Stimulated activated effector memory CD8-positive, alpha-beta T cell treated with anti-CD3 and anti-CD28 coated beads, Interleukin-12 subunit alpha, Interleukin-12 subunit beta, amount 100 ng/mL, for 72 hours (primary cell): ENCODE measurements around the gene TMEM238L.

Experiments
- ATAC-seq: fragments of 150-1000 bp; cut with Tn5 transposase; 2 replicates; pipeline ENCODE4 v1.10.0; 2021
- DNase-seq, 2 donors: peaks; one replicate each; pipeline ENCODE4 v3.0.0; 2021 to 2022; ENCODE audit warnings: low spot score in 2 of 2
- H3K27ac Mint-ChIP-seq: one replicate; pipeline ENCODE4 v1.8.0; 2022; ENCODE audit warnings: mild to moderate bottlenecking, mixed read lengths
- H3K36me3 Mint-ChIP-seq: one replicate; pipeline ENCODE4 v1.8.0; 2022; ENCODE audit warnings: mild to moderate bottlenecking, mixed read lengths
- H3K4me1 Mint-ChIP-seq: one replicate; pipeline ENCODE4 v1.8.0; 2022; ENCODE audit warnings: mixed read lengths
- H3K4me3 Mint-ChIP-seq: one replicate; pipeline ENCODE4 v1.8.0; 2022; ENCODE audit warnings: mild to moderate bottlenecking, mixed read lengths
- H3K9me3 Mint-ChIP-seq: one replicate; pipeline ENCODE4 v1.8.0; 2022; ENCODE audit warnings: mixed read lengths

Gene TMEM238L

DNA sequence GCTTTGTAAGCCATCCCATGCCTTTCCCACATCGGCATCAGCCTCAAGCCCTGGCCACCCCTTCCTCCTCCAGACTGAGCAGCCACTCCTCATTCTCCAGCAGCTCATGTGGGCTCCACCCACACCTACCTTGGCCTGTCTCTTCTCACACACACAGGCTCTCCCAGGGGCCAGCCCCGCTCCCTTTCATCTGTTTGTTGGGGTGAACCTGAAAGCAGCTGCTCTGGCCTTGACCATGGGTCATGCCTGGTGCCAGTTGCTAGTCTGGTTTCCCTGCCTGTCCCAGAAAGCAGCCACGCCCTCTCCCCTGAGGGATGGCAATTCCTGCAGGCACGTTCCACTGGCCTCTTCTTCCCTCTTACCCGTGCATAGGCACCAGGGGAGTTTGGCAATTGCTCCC is 11.4 kb upstream of the TMEM238L start:
- Mint-ChIP-seq H3K4me3 (no peak overlapping the region), H3K4me1 (no peaks in the 10 kb centered on the region), H3K27ac (no peak overlapping the region), H3K9me3 (no peaks in the 10 kb centered on the region), H3K36me3 (no peaks in the 10 kb centered on the region)
- no peak for DNase-seq
- ATAC-seq: no peak

DNA sequence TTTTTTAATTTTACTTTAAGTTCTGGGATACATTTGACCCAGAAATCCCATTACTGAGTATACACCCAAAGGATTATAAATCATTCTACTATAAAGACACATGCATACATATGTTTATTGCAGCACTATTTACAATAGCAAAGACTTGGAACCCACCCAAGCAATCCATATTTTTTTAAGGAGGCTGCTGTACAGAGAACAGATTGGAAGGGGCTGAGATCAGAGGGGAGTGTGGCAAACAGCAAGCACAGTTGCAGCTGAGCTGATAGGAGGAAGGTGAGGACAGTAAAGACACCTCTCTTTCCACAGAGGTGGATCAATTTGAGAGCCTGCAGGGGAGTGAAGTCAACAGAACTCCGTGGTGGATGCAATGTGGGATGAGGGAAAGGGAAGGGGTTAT is 10.2 kb upstream of the TMEM238L start:
- Mint-ChIP-seq H3K9me3 (no peaks in the 10 kb centered on the region), H3K4me1 (no peaks in the 10 kb centered on the region), H3K4me3 (no peak overlapping the region), H3K27ac (no peak overlapping the region), H3K36me3 (no peaks in the 10 kb centered on the region)
- ATAC-seq: no peak
- no peak for DNase-seq

DNA sequence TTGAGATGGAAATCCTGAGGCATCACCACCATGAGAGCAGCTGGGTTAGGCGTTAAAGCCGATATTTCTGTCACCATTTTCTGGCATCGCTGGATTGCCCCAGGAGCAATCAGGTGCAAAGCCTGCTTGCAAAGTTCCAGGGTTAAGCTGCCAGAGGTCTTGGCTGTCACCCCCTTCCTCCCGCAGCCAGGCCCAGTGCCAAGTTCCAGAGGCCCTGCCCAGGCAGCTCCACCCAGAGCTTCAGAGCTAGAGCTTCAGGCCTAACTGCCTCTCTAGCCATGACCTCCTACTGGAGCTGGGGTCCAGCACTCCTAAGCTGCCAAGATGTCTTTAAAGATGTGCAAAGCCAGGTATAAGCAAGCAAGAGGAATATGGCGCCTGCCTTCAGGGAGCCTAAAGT is 8.8 kb upstream of the TMEM238L start:
- Mint-ChIP-seq H3K4me3 (no peak overlapping the region), H3K9me3 (no peaks in the 10 kb centered on the region), H3K36me3 (no peaks in the 10 kb centered on the region), H3K4me1 (no peaks in the 10 kb centered on the region), H3K27ac (no peak overlapping the region)
- DNase-seq: no peak
- ATAC-seq: no peak

DNA sequence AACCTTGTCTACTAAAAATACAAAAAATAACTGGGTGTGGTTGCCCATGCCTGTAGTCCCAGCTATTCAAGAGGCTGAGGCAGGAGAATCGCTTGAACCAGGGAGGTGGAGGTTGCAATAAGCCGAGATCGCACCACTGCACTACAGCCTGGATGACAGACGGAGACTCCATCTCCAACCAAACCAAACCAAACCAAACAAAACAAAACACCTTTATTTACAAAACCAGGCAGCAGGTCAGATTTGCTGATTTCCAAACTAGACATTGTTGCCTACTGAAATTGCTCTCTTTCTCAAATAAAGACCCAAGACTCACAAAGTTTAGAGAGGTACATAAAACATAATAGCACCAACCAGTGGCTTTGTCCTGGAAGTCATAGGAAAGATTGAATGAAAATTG is 5.7 kb upstream of the TMEM238L start:
- no peak for ATAC-seq
- no peak overlapping the region for H3K4me3 Mint-ChIP-seq
- no peaks in the 10 kb centered on the region for H3K36me3 Mint-ChIP-seq
- H3K9me3 Mint-ChIP-seq: no peaks in the 10 kb centered on the region
- no peak overlapping the region for H3K27ac Mint-ChIP-seq
- no peak for DNase-seq
- H3K4me1 Mint-ChIP-seq: no peaks in the 10 kb centered on the region

DNA sequence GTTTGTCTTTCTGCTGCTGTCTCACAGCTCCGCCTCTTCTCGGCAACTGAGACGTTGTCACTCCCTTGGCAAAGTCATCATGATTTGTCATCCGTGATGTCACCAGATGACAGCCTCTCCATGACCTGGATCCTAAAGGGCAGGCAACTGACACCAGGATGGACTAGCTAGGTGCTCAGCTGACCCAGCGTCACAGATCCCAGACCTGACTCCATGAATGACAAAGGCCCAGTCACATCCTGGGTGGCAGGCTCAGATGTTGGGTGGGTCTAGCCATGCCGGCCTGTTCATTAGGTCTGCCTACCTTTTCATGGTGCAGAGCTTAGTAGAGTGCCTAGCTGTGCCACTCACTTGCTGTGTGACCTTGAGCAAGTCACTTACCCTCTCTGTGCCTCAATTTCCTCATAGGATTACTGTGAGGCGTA is 3.8 kb upstream of the TMEM238L start:
- H3K9me3 Mint-ChIP-seq: no peaks in the 10 kb centered on the region
- DNase-seq: no peak
- ATAC-seq: peak; percentile 35
- H3K4me3 Mint-ChIP-seq: no peak overlapping the region
- no peaks in the 10 kb centered on the region for H3K4me1 Mint-ChIP-seq
- H3K27ac Mint-ChIP-seq: no peak overlapping the region
- H3K36me3 Mint-ChIP-seq: no peaks in the 10 kb centered on the region

DNA sequence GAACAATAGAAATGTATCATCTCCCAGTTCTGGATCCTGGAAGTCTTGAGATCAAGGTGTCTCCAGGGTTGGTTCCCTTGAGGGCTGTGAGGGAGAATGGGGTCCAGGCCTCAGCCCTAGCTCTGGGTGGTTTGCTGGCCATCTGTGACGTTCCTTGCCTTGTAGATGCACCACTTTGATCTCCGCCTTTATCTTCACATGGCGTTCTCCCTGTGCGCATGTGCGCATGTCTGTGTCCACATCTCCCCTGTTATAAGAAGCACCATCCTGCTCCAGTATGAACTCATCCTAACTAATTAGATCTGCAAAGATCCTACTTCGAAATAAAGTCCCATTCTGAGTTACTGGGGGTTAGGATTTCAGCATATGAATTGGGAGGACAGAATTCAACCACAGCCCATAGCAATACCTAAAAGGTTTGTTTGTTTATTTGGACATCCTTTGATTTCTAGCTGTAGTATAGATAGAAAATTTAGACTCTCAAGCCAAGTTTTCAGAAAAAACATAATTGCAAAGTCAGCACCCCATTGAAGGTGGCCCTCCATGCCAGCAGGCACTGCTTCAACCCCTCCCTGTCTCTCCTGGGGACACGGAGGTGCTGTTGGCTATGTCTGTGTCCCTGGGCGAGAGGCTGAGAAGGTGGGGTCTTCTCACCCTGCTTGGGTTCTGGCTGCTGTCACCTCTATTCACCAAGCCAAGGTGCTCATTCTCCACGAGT is 2.8 kb upstream of the TMEM238L start:
- Mint-ChIP-seq H3K9me3 (no peaks in the 10 kb centered on the region), H3K36me3 (no peaks in the 10 kb centered on the region), H3K27ac (no peak overlapping the region), H3K4me3 (no peak overlapping the region), H3K4me1 (no peaks in the 10 kb centered on the region)
- ATAC-seq (no peak), DNase-seq (no peak)

DNA sequence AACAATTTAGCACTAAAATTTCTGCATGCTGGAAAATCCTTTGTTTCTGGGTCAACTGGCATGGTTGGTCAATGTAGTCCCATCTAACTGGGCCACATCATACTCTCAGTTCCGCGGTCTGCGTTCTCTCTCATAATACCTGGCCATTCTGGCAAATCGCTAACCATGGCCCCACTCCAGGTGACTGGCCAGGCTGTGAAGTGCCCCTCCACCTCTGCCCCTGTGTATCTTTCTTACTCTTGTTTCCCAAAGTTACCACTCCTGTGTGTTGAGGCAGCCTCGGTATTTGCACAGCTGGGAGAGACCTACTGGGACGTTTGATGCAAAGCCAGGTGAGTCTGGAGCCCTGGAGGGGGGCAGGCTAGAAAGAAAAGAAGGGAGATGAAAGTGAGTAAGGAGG is 2.0 kb upstream of the TMEM238L start:
- H3K9me3 Mint-ChIP-seq: no peaks in the 10 kb centered on the region
- DNase-seq (no peak), ATAC-seq (no peak)
- no peak overlapping the region for H3K27ac Mint-ChIP-seq
- H3K36me3 Mint-ChIP-seq: no peaks in the 10 kb centered on the region
- H3K4me3 Mint-ChIP-seq: no peak overlapping the region
- no peaks in the 10 kb centered on the region for H3K4me1 Mint-ChIP-seq

DNA sequence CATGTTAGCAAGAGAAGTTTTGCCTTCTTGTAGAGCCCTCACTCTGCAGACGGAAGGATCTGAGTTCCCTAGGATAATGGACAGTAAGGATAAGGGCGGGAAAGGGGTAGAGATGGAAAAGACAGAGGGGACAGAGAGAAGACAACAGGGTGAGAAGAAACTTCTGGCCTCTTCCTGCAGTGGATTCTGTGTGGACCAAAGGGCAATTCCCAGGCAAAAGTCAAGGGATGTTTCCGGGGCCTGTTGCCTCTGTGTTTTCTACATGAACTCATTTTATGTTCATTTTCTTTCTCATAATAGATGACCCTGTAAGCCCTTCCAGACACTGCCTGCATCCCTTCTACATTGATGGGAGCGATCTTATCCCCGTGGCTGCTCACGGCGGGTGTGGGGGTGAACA is 647 bp upstream of the TMEM238L start:
- no peaks in the 10 kb centered on the region for H3K4me1 Mint-ChIP-seq
- H3K36me3 Mint-ChIP-seq: no peaks in the 10 kb centered on the region
- DNase-seq (no peak), ATAC-seq (no peak)
- no peak overlapping the region for H3K4me3 Mint-ChIP-seq
- H3K9me3 Mint-ChIP-seq: no peaks in the 10 kb centered on the region
- no peak overlapping the region for H3K27ac Mint-ChIP-seq

DNA sequence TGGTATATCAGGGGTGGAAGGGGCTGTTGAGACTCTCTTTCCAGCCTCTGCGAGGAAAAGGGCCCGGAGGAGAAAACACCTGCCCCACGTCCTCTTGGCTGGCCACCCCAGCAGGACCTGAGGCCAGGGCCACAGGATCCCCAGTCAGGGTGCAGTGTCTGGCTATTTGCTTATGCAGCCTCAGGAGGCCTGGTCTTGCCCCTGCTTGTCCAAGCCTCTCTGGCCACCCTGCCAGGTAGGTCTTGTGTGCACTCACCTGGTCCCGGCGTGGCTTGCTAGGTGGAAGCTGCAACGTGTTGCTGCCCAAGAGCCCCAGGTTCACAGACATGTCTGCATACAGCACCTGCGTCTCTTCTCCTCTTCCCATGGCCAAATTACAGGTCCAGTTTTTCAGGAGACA is 549 bp downstream of the TMEM238L start:
- DNase-seq (no peak), ATAC-seq (no peak)
- Mint-ChIP-seq H3K4me1 (no peaks in the 10 kb centered on the region), H3K36me3 (no peaks in the 10 kb centered on the region), H3K9me3 (no peaks in the 10 kb centered on the region), H3K27ac (no peak overlapping the region), H3K4me3 (no peak overlapping the region)

DNA sequence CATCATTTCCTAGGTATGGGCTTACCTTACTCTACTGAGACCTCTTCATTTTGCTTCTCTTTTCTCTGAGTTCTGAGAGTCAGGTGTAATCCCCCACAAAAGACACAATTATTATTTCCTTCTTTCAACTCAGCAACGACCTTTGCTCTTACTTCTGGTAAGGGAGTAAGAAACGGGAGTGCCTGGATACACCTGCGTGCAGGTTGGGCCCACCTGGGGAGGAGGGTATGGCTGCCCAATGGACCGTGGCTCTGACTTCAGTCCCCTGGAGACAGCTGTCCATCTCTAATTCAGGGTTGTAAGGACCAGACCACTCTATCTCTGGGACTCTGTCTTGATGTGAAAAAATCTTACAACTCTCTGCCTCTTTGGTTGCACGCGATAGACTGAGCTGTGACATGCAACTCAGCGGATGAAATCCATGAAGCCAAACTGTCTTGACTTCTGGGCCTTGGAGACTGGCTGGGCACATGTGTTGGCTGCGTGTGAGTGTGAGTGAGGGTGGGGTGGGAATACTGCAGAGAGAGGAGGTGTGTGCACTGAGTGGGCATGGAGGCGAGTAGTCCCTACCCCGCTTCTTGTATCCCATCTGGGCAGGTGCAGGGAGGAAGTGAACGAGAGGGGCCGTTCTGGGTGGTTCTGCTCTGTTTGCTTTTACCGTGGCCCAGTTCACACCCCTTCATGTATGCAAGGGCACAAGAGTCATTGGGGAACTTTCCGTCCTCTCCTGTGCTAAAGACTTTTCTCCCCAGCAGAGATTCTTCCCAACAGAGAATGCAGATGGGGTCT is 1.2 kb downstream of the TMEM238L start:
- ATAC-seq (no peak), DNase-seq (no peak)
- Mint-ChIP-seq H3K4me3 (no peak overlapping the region), H3K36me3 (no peaks in the 10 kb centered on the region), H3K9me3 (no peaks in the 10 kb centered on the region), H3K4me1 (no peaks in the 10 kb centered on the region), H3K27ac (no peak overlapping the region)

DNA sequence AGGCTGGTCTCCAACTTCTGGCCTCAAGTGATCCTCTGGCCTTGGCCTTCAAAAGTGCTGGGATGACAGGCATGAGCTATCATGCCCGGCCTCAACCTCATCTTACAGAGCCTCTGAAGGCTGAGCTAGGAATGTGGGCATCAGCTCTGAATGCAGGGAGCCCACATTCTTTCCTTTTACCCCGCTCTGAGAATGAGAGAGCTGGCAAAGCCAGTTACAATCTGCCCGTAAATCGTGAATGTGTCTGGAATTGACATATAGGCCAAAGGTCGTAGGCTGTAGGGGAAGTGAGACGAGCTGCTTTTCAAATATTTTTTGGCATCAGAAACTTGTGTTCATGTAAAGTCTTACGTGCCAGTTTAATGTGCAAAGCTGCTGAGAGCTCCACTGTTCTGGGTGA is 4.5 kb downstream of the TMEM238L start:
- Mint-ChIP-seq H3K4me3 (no peak overlapping the region), H3K27ac (no peak overlapping the region), H3K4me1 (no peaks in the 10 kb centered on the region), H3K36me3 (no peaks in the 10 kb centered on the region), H3K9me3 (no peaks in the 10 kb centered on the region)
- ATAC-seq: no peak
- no peak for DNase-seq

DNA sequence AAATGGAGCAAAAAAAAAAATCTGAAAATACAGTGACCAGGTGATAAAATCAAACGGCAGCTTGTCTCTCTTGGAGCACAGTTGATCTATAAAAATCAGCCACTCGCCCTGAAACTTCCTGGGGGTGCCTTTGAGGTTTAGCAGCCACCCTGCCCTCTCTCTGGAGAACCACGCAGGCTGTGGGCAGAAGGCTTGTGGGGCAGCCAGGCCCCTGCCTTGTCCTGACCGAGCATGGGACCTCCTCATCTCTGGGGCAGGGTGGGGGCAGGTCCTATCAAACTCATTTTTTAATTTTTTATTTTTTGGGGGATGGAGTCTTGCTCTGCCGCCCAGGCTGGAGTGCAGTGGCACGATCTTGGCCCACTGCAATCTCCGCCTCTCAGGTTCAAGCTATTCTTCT is 5.0 kb downstream of the TMEM238L start:
- Mint-ChIP-seq H3K36me3 (no peaks in the 10 kb centered on the region), H3K27ac (no peak overlapping the region), H3K4me3 (no peak overlapping the region), H3K9me3 (no peaks in the 10 kb centered on the region), H3K4me1 (no peaks in the 10 kb centered on the region)
- DNase-seq (no peak), ATAC-seq (no peak)

DNA sequence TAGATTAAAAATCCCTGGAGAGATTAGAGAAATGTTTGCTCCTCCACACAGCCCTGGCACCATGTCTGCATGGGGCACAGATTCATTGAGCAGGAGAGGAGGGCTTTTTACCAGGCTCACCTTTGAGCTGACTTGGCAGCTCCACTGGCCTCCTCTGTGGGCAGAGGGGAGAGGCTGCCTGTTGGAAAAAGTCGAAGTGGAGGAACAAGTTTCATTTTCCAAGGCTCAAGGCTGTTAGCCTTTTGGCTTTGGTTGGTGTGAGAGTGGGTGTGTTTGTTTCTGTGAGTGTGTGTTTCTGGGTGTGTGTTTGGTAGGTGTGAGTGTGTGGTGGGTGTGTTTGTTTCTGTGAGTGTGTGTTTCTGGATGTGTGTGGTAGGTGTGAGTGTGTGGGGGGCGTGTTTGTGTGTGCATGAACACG is 5.6 kb downstream of the TMEM238L start:
- H3K27ac Mint-ChIP-seq: no peak overlapping the region
- no peak for ATAC-seq

DNA sequence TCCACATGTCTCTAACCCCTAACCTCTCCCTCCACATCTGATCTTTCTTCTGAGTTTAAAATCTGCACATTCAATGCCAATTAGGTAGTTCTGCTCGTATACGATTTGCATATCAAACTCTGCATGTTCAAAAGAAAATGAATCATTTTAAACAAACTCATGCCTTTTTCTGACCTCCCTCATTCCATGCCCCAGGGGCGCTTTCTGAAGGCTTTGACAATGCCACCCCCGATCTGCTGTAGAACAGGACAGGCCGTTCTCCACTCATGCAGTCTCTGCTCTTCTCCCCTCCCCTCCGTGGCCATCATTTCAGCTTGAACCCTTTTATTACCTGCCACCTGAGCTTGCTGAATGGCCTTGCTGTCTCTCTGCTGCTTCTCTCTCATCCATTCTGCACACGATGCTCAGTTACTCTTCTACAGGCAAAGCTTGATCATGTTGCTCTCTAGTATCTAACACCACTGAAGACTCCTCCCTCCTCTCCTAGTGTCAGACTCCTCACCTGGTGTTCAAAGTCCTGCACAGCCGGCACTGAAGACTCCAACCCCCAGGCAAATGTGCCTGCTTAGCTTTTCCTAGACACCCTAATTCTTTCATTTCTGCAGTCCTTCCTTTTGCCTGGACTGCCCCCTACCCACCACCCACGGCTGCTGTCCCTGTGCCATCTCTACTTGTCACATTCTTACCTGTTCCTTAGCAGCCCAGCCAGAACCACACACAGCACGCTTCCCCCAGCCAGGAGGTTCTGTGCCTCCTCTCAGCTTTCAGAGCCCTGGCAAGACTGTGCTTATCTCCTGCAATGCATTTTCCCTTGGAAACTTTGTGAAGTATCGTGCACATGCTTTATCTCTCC is 6.2 kb downstream of the TMEM238L start:
- H3K4me1 Mint-ChIP-seq: no peaks in the 10 kb centered on the region

More for the DNA sequence above, 5.6 kb downstream of the TMEM238L start:
- Mint-ChIP-seq H3K9me3 (no peaks in the 10 kb centered on the region), H3K4me3 (no peak overlapping the region), H3K36me3 (no peaks in the 10 kb centered on the region), H3K4me1 (no peaks in the 10 kb centered on the region)
- DNase-seq: no peak

DNA sequence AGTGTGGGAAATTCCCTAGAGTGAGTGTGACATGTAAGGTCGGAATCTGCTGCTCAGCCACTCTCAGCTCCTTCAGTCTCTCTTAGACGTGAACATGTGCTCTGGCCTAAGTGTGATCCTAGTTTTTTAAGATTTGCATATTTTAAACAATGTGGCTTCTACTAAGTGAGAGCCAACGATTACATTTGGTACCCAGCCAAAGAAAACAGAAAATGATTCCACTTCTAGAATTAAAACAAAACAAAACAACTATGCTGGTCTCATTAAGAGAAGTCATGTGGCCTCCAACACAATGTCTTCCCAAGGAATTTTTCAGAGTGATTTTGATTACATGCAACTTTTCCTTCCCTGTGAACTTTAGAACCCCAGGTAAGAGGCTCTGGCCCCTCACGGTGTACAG is 10.1 kb downstream of the TMEM238L start:
- Mint-ChIP-seq H3K4me3 (no peak overlapping the region), H3K9me3 (no peaks in the 10 kb centered on the region), H3K36me3 (no peaks in the 10 kb centered on the region), H3K27ac (no peak overlapping the region), H3K4me1 (no peaks in the 10 kb centered on the region)
- no peak for DNase-seq
- no peak for ATAC-seq

More for the DNA sequence above, 6.2 kb downstream of the TMEM238L start:
- H3K36me3 Mint-ChIP-seq: no peaks in the 10 kb centered on the region
- H3K4me3 Mint-ChIP-seq: no peak overlapping the region
- no peak for ATAC-seq
- H3K9me3 Mint-ChIP-seq: no peaks in the 10 kb centered on the region
- DNase-seq: no peak
- no peak overlapping the region for H3K27ac Mint-ChIP-seq
